HepG2 (cell line): ENCODE measurements around the gene SYNE1. TPM values are rescaled to one million over a fixed set of nuclear protein-coding genes. Genes with fewer than 3 reads are reported as not detected.

Source experiments
- FOXK2 ChIP-seq: fragments of 450-650 bp; IDR thresholded peaks from 2 replicates; pipeline ENCODE4 v1.6.1; 2016
- IRX3 ChIP-seq: sonication (generic); formaldehyde crosslinking; IDR thresholded peaks from 2 replicates; pipeline ENCODE4 v1.8.1; 2023; ENCODE audit warnings: mild to moderate bottlenecking, low read depth, missing genetic modification reagents, borderline replicate concordance
- MAFF ChIP-seq: IDR thresholded peaks from 2 replicates; pipeline ENCODE4 v1.6.1; 2011; ENCODE audit warnings: low read depth, low read length, improper control_type of control experiment
- NFE2 ChIP-seq: sonication (generic); formaldehyde crosslinking; IDR thresholded peaks from 2 replicates; pipeline ENCODE4 v1.4.0; 2020; ENCODE audit warnings: missing genetic modification reagents
- NR2F1 ChIP-seq, 2 experiments: fragments of 450-650 bp in 1 of 2; formaldehyde crosslinking in 1 of 2; IDR thresholded peaks; 2 replicates each; pipeline versions ENCODE4 v1.5.0 to v1.6.1; 2016 to 2020; ENCODE audit warnings: mild to moderate bottlenecking in 1 of 2, missing compliant biosample characterization in 1 of 2, missing genetic modification reagents in 1 of 2, moderate library complexity in 1 of 2
- RARG ChIP-seq: sonication (generic); formaldehyde crosslinking; IDR thresholded peaks from 2 replicates; pipeline ENCODE4 v1.4.0; 2020; ENCODE audit warnings: low read depth, mild to moderate bottlenecking, missing genetic modification reagents
- RBM39 ChIP-seq: fragments of 200-400 bp; formaldehyde crosslinking; IDR thresholded peaks from one replicate; pipeline ENCODE4 v1.6.1; 2018; ENCODE audit warnings: antibody characterized with exemption, mild to moderate bottlenecking, low read depth, low read length; ENCODE audit not compliant: poor library complexity, severe bottlenecking
- SETDB1 ChIP-seq: sonication (generic); formaldehyde crosslinking; IDR thresholded peaks from 2 replicates; pipeline ENCODE4 v1.5.1; 2020; ENCODE audit warnings: missing genetic modification reagents, mild to moderate bottlenecking, borderline replicate concordance
- TBX2 ChIP-seq: sonication (generic); formaldehyde crosslinking; IDR thresholded peaks from 2 replicates; pipeline ENCODE4 v1.5.0; 2020; ENCODE audit warnings: missing genetic modification reagents, mild to moderate bottlenecking, borderline replicate concordance
- THAP11 ChIP-seq: IDR thresholded peaks from 2 replicates; pipeline ENCODE4 v1.6.1; 2016; ENCODE audit warnings: missing biosample characterization, missing genetic modification reagents
- THYN1 ChIP-seq: sonication (generic); formaldehyde crosslinking; IDR thresholded peaks from 2 replicates; pipeline ENCODE4 v1.8.1; 2023; ENCODE audit warnings: low read depth, mild to moderate bottlenecking, moderate library complexity, missing genetic modification reagents, borderline replicate concordance
- TRIM24 ChIP-seq: sonication (generic); formaldehyde crosslinking; IDR thresholded peaks from 2 replicates; pipeline ENCODE4 v1.8.0; 2022; ENCODE audit warnings: mild to moderate bottlenecking, missing genetic modification reagents
- YY1 ChIP-seq: IDR thresholded peaks from 2 replicates; pipeline ENCODE4 v1.6.1; 2011; ENCODE audit warnings: low read length, low read depth, moderate library complexity, mild to moderate bottlenecking; ENCODE audit not compliant: insufficient read depth, insufficient replicate concordance
- ZNF317 ChIP-seq: sonication (generic); formaldehyde crosslinking; IDR thresholded peaks from 2 replicates; pipeline ENCODE4 v1.5.0; 2020; ENCODE audit warnings: mild to moderate bottlenecking, missing genetic modification reagents
- ZNF460 ChIP-seq: sonication (generic); formaldehyde crosslinking; IDR thresholded peaks from 2 replicates; pipeline ENCODE4 v1.5.1; 2020; ENCODE audit warnings: missing genetic modification reagents, mild to moderate bottlenecking, borderline replicate concordance
- ZNF543 ChIP-seq: sonication (generic); formaldehyde crosslinking; IDR thresholded peaks from 2 replicates; pipeline ENCODE4 v1.4.0; 2020; ENCODE audit warnings: mild to moderate bottlenecking, missing genetic modification reagents
- ZNF564 ChIP-seq: sonication (generic); formaldehyde crosslinking; IDR thresholded peaks from 2 replicates; pipeline ENCODE4 v1.8.1; 2023; ENCODE audit warnings: mild to moderate bottlenecking, missing genetic modification reagents
- ZSCAN30 ChIP-seq: sonication (generic); formaldehyde crosslinking; IDR thresholded peaks from 2 replicates; pipeline ENCODE4 v1.5.0; 2020; ENCODE audit warnings: mild to moderate bottlenecking, missing genetic modification reagents
- polyA plus RNA-seq, 8 experiments: library from polyadenylated mRNA; depleted of rRNA in 3 of 8; stranded (reverse) in 7 of 8; unstranded in 1 of 8; fragments of >200 nt; fragmentation: Illumina TruSeq in 4 of 8; extraction: Trizol in 4 of 8; gene quantifications; 2 replicates each; pipeline versions ENCODE4 v1.2.1 to v1.2.3, GENCODE V29; 2011 to 2016; ENCODE audit warnings: low read depth in 4 of 8, missing spikeins in 1 of 8, mixed read lengths in 1 of 8; ENCODE audit not compliant: insufficient read depth in 1 of 8
- total RNA-seq, 5 experiments: library from RNA; depleted of rRNA; stranded (reverse); fragments of >200 nt; fragmentation: Illumina TruSeq; extraction: Trizol; gene quantifications; 2 replicates each; pipeline ENCODE4 v1.2.3, GENCODE V29; 2016; ENCODE audit warnings: low read depth in 1 of 5
- TF ChIP-seq, protein P1 (sequence below): sonication (generic); formaldehyde crosslinking; IDR thresholded peaks from 2 replicates; pipeline ENCODE4 v1.5.0; 2020; ENCODE audit warnings: mild to moderate bottlenecking, missing genetic modification reagents
- TF ChIP-seq, protein P2 (sequence below): sonication (generic); formaldehyde crosslinking; IDR thresholded peaks from 2 replicates; pipeline ENCODE4 v1.5.1; 2020; ENCODE audit warnings: mild to moderate bottlenecking, missing genetic modification reagents, borderline replicate concordance
- TF ChIP-seq, protein P3 (sequence below): sonication (generic); formaldehyde crosslinking; IDR thresholded peaks from 2 replicates; pipeline ENCODE4 v1.5.0; 2020; ENCODE audit warnings: mild to moderate bottlenecking, missing genetic modification reagents
- TF ChIP-seq, protein P4 (sequence below), 2 experiments: sonication (generic) in 1 of 2; formaldehyde crosslinking in 1 of 2; IDR thresholded peaks; 2 replicates each; pipeline versions ENCODE4 v1.4.0 to v1.6.1; 2018 to 2020; ENCODE audit warnings: missing genetic modification reagents in 2 of 2, borderline replicate concordance in 1 of 2, low read depth in 1 of 2, mild to moderate bottlenecking in 1 of 2, missing biosample characterization in 1 of 2

The SYNE1 gene
- total and polyA plus RNA-seq, 2 of the 13 experiments (the other 11 are each of a cell fraction or from before 2014, with no cell fraction given), result 5.5 to 15.9 TPM

DNA sequence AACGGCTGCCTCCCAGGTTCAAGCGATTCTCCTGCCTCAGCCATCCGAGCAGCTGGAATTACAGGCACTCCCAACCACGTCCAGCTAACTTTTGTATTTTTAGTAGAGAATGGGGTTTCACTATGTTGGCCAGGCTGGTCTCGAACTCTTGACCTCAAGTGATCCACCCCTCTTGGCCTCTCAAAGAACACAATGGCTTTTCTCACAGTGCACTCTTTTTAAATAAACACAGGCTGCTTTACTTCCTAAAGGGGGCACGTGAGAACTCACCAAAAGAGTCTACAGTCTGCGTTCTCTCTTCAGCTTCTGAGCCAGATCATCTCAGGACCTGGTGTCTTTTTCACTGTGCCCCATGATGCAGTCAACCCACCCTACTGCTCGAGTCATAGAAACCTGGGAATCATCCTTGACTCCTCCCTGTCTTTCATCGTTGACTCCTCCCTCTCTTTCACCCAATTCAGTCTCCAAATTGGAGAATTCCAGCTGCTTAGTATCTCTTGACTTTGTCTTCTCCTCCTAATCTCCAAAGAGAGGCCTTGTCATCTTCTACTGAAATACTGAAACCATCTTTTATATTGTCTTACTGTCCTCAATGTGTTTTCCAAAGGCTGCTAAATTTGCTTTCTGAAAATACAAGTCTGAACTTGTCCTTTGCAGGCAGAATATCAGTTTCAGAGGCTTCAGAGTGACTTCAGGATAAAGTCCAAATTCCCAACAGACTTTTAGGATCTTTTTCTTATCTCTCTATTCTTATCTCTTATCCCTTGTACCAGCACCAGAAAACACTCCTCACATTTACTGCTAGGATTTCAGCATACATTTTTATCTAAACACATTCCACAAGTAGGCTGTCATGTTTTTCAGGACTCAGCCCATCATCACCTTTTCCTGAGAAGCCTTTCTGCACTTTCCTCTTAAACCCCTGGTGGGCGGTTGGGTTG lies 323.4 kb downstream of the SYNE1 start (continued):
- TF ChIP-seq TRIM24 (no peak), IRX3 (CRISPR knock-in tag) (no peak), YY1 (no peak), ZNF564 (CRISPR knock-in tag) (0 out of 2 replicates have a peak, but pooled peaks have one; percentile 50), ZNF460 (no peak), RBM39 (no peak), NR2F1 (CRISPR knock-in tag; IDR thresholded peaks at IDR 0.05) (no peak), FOXK2 (no peak), TBX2 (CRISPR knock-in tag) (peak; percentile 60; the same call in 1 of the 2 replicates), MAFF (no peak), THAP11 (CRISPR knock-in tag) (no peak), ZNF543 (no peak), SETDB1 (no peak), THYN1 (CRISPR knock-in tag) (no peak), ZNF317 (CRISPR knock-in tag) (no peak), ZSCAN30 (CRISPR knock-in tag) (no peak), NFE2 (CRISPR knock-in tag) (no peak), RARG (CRISPR knock-in tag) (no peak)
- TF ChIP-seq, protein P1, sequence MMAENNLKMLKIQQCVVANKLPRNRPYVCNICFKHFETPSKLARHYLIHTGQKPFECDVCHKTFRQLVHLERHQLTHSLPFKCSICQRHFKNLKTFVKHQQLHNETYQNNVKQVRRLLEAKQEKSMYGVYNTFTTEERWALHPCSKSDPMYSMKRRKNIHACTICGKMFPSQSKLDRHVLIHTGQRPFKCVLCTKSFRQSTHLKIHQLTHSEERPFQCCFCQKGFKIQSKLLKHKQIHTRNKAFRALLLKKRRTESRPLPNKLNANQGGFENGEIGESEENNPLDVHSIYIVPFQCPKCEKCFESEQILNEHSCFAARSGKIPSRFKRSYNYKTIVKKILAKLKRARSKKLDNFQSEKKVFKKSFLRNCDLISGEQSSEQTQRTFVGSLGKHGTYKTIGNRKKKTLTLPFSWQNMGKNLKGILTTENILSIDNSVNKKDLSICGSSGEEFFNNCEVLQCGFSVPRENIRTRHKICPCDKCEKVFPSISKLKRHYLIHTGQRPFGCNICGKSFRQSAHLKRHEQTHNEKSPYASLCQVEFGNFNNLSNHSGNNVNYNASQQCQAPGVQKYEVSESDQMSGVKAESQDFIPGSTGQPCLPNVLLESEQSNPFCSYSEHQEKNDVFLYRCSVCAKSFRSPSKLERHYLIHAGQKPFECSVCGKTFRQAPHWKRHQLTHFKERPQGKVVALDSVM (CRISPR knock-in tag), result no peak
- TF ChIP-seq, protein P2, sequence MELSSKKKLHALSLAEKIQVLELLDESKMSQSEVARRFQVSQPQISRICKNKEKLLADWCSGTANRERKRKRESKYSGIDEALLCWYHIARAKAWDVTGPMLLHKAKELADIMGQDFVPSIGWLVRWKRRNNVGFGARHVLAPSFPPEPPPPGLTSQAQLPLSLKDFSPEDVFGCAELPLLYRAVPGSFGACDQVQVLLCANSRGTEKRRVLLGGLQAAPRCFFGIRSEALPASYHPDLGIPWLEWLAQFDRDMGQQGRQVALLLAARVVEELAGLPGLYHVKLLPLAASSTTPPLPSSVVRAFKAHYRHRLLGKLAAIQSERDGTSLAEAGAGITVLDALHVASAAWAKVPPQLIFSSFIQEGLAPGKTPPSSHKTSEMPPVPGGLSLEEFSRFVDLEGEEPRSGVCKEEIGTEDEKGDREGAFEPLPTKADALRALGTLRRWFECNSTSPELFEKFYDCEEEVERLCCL, result no peak
- TF ChIP-seq, protein P3, sequence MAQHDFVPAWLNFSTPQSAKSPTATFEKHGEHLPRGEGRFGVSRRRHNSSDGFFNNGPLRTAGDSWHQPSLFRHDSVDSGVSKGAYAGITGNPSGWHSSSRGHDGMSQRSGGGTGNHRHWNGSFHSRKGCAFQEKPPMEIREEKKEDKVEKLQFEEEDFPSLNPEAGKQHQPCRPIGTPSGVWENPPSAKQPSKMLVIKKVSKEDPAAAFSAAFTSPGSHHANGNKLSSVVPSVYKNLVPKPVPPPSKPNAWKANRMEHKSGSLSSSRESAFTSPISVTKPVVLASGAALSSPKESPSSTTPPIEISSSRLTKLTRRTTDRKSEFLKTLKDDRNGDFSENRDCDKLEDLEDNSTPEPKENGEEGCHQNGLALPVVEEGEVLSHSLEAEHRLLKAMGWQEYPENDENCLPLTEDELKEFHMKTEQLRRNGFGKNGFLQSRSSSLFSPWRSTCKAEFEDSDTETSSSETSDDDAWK (CRISPR knock-in tag), result no peak
- TF ChIP-seq, protein P4, sequence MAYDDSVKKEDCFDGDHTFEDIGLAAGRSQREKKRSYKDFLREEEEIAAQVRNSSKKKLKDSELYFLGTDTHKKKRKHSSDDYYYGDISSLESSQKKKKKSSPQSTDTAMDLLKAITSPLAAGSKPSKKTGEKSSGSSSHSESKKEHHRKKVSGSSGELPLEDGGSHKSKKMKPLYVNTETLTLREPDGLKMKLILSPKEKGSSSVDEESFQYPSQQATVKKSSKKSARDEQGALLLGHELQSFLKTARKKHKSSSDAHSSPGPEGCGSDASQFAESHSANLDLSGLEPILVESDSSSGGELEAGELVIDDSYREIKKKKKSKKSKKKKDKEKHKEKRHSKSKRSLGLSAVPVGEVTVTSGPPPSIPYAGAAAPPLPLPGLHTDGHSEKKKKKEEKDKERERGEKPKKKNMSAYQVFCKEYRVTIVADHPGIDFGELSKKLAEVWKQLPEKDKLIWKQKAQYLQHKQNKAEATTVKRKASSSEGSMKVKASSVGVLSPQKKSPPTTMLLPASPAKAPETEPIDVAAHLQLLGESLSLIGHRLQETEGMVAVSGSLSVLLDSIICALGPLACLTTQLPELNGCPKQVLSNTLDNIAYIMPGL (CRISPR knock-in tag; IDR thresholded peaks at IDR 0.05; ENCODE audit: borderline replicate concordance in 1 of 2, low read depth in 1 of 2), result 0 out of 4 replicates have a peak, but pooled peaks of 1 of the 2 experiments have one; percentile 28
